GM12801 (cell line): ENCODE data around the gene ICAM4.

Experiments used
- CTCF ChIP-seq: IDR thresholded peaks from one replicate; pipeline ENCODE4 v1.5.1; 2011; ENCODE audit warnings: control low read depth; ENCODE audit not compliant: insufficient read length; ENCODE audit errors: extremely low read depth

ICAM4 gene

DNA sequence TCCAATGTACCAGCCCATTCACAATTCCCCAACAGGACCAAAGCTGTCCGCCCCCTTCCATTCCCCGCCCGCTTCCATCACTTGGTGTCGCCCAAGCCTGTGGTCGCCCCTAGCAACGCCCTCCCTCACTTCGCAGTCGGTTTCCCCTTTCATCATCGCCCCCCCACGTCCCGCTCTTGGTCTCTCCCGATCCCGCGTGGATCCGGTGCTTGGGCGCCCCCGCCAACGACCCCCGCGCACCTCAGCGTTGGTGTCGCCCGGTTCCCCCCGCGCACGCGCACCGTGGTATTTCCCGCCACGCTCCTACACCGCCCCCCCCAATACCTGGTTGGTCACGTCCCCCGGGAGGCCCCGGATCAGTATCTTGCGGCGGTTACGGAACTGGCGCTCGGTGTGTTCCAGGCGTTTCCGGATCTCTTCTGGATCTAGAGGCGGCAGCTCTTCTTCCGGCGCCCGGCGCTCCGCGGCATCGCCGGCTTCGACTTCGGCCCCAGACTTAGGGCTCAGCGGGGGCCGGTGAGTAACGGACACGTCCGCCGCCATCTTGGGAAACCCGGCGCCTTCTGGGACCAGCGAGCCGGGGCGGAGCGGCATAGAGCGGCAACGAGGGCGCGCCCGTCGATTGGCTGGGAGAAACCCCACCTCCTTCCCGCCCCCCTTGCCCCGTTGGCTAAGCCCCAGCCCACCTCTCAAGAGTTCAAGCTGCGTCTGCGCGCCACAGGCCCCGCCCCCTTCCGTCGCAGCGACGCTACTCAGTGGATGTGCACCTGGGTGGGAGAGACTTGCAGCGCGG is 46.4 kb downstream of the ICAM4 start, which contains the start of gene RAVER1:
TSS of gene RAVER1 (minus strand) at position 565 of the 793 bp plus-strand sequence. CDS start at position 543, 22 bp downstream.
- TF ChIP-seq CTCF: no peak

- no peak for TF ChIP-seq CTCF
These were observed 47.2 kb downstream of the ICAM4 start for GRCh38 chr19:10333758-10334587.

GRCh38 chr19:10334588-10335351 is 48.0 kb downstream of the ICAM4 start:
- TF ChIP-seq CTCF: no peak

DNA sequence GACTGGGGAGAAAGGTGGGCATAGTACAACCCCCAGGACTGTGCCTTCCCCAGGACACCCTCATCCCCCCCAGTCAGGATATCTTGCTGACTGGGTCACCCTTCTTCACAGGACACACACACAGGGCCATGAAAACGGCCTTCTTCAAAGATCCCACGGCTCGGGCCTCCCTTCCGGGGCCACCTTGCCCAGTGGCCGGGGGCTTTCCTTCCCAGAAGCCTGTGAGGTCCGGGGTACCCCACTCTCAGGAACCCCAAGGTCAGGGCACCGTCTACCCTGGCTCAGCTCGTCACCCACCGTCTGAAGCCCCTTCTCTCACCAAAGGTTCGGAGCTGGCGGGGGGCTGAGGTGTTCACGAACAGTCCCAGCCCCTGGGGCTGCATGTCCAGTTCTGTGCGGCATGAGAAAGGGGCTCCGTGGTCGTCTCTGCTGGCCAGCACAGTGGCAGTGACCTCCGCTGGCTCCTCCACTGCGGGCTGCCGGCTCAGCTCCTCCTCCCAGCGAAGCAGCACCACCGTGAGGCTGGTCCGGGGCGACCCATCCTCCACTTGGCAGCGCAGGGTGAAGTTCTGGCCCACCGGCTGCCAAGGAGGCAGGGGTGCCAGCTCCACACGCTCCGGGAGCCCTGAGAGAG is 48.7 kb downstream of the ICAM4 start:
- no peak for TF ChIP-seq CTCF
